ENCODE data around the gene ANXA3.
"Not testable (repeated sequence)": the region's sequence is repeated elsewhere in the genome, so short reads cannot be mapped to it uniquely, and the experiment has no call there.

Gene ANXA3

DNA sequence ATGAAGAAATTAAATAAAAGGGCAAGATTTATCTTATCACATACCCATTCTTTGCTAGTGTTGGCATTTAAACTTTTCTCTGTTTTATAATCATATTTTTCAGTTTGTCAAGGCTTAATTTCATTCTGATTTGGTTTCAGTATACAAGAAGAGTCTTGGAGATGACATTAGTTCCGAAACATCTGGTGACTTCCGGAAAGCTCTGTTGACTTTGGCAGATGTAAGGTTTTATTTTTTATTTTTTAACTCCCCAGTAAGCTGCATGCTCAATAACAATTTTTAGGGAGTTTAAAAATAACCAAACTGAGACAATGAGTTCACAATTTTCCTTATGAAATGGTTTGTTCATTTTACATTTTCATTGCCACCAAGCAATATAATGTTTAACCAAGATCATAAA, 39.8 kb downstream of the ANXA3 start:
- CTCF ChIA-PET, result interaction anchor here (1.2 to 1.7 kb wide), 3 partner anchors 9 to 275 kb away, joined by 3 to 5 read pairs (median 4); no protein-coding TSS in a partner anchor
- POLR2A ChIA-PET, result no interaction called here
- DNase-seq (ENCODE audit: low read depth, low spot score), result no peak
- H3K4me3 ChIP-seq (ENCODE audit: low read depth, low read length), result no peak overlapping the region
- TF ChIP-seq, protein P1, sequence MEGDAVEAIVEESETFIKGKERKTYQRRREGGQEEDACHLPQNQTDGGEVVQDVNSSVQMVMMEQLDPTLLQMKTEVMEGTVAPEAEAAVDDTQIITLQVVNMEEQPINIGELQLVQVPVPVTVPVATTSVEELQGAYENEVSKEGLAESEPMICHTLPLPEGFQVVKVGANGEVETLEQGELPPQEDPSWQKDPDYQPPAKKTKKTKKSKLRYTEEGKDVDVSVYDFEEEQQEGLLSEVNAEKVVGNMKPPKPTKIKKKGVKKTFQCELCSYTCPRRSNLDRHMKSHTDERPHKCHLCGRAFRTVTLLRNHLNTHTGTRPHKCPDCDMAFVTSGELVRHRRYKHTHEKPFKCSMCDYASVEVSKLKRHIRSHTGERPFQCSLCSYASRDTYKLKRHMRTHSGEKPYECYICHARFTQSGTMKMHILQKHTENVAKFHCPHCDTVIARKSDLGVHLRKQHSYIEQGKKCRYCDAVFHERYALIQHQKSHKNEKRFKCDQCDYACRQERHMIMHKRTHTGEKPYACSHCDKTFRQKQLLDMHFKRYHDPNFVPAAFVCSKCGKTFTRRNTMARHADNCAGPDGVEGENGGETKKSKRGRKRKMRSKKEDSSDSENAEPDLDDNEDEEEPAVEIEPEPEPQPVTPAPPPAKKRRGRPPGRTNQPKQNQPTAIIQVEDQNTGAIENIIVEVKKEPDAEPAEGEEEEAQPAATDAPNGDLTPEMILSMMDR (IDR thresholded peaks at IDR 0.05; ENCODE audit: insufficient read depth, low read length, missing control alignments), result no peak

DNA sequence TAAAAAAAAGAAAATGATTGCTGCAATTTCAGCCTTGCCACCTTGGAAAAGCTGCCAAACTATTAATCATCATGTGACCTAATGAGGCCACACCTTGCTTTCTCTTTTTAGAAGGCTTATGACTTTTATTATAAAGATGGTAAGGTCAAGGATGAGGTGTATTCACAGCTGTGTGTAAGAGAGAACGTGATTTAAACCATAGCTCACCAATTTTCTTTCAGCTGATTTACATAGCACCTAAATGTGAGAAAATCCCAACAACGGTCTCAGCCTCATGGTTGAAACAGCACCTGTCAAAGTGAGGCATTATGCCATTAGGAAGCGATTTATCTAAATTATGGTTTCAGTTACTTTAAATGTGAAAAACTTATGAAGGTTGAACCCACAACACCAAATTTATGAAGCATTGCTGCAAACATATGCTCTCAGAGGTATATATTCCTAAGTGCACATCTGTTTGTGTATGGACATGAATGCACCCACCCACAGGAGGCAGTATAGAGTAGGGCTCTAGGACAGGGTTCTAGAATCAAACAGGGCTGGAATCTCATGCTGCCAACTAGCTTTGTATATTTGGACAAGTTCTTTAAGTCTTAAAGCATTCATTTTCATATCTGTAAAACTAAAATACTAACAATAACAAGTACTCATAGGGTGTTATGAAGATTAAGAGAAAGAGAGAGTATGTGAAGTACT, 40.7 kb downstream of the ANXA3 start:
- ChIA-PET POLR2A (no interaction called here), CTCF (interaction anchor here (1.2 to 3.1 kb wide), 3 partner anchors 13 to 274 kb away, joined by 3 to 8 read pairs (median 5); no protein-coding TSS in a partner anchor)
- TF ChIP-seq, protein P1 (IDR thresholded peaks at IDR 0.05; ENCODE audit: insufficient read depth, low read length, missing control alignments), result no peak
- H3K4me3 ChIP-seq (ENCODE audit: low read depth, low read length), result no peak overlapping the region
- no peak for DNase-seq (ENCODE audit: low read depth, low spot score)

DNA sequence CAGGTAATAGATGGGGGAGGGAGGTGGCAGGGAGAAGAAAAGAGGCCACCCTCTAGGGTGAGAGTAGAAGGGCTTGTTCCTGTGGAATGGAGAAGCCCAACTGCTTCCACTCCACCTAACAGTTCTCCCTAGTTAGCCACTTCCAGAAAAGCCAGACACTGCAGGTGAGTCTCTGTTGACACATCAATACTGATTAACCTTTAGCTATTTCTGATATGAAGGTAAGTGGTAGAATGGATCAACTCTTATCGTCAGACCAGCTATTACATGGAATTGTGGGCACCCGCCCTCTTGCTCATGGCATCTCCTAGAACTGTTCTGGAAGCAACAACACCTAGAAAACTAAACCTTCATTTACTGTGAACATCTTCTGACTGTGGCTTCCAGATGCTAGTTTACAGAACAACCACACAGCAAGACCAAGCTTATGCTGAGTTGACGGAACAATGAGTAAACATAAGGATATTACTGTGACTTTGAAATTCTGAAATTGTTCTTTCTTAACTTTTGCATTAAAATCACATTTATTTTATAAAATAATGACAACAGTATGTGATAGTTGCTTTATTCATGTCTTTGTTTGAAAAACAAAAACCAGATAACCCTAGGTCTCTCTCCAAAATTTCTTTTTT, 44.7 kb downstream of the ANXA3 start:
- TF ChIP-seq, protein P1 (IDR thresholded peaks at IDR 0.05; ENCODE audit: insufficient read depth, low read length, missing control alignments), result no peak
- POLR2A ChIA-PET, result no interaction called here
- no peak for DNase-seq (ENCODE audit: low read depth, low spot score)
- CTCF ChIA-PET, result interaction anchor here (1.2 kb wide), 1 partner anchor 13 kb away, joined by 4 read pairs; no protein-coding TSS in a partner anchor
- H3K4me3 ChIP-seq (ENCODE audit: low read depth, low read length), result no peak overlapping the region

DNA sequence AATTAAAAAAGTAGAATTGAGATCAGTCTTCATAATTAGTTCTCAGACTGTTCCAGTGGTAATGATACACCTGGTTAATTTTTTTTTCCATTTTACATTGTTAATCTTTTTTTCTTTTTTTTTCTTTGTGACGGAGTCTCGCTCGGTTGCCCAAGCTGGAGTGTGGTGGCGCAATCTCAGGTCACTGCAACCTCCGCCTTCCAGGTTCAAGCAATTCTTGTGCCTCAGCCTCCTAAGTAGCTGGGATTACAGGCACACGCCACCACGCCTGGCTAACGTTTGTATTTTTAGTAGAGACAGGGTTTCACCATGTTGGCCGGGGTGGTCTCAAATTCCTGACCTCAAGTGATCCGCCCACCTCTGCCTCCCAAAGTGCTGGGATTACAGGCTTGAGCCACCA, 46.9 kb downstream of the ANXA3 start:
- H3K4me3 ChIP-seq (ENCODE audit: low read depth, low read length); POLR2A ChIA-PET; DNase-seq (ENCODE audit: low read depth, low spot score); CTCF ChIA-PET: not testable (repeated sequence)

DNA sequence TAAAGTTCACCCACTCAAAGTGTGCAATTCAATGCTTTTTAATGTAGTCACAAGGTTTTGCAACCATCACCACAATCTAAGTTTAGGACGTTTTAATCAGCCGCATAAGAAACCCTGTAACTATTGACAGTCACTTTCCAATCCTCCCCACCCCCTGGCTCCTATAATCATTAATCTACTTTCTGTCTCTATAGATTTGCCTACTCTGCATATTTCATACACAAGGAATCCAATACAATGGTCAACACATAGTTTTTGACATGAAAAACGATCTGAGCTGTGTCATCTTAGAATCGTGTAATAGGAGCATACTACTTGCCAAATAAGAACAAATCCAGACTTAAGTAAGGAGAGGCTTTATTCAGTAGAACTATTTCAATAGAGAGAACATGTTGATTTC, 47.6 kb downstream of the ANXA3 start:
- ChIA-PET POLR2A (no interaction called here), CTCF (no interaction called here)
- TF ChIP-seq, protein P1 (IDR thresholded peaks at IDR 0.05; ENCODE audit: insufficient read depth, low read length, missing control alignments), result no peak
- H3K4me3 ChIP-seq (ENCODE audit: low read depth, low read length), result no peak overlapping the region
- DNase-seq (ENCODE audit: low read depth, low spot score), result no peak

GRCh38 chr4:78599931-78600375, 48.4 kb downstream of the ANXA3 start:
- no peak for DNase-seq (ENCODE audit: low read depth, low spot score)
- TF ChIP-seq, protein P1 (IDR thresholded peaks at IDR 0.05; ENCODE audit: insufficient read depth, low read length, missing control alignments), result no peak
- no peak overlapping the region for H3K4me3 ChIP-seq (ENCODE audit: low read depth, low read length)
- ChIA-PET POLR2A (no interaction called here), CTCF (interaction anchor here (0.7 kb wide), 1 partner anchor 24 kb away, joined by 3 read pairs; no protein-coding TSS in a partner anchor)

Measured in AG04449 (cell line).